GM12892 (cell line): ENCODE measurements around the gene ZNF70.

ENCODE experiments used
- POLR2AphosphoS5 ChIP-seq: IDR thresholded peaks from 2 replicates; pipeline ENCODE4 v1.6.1; 2011; ENCODE audit warnings: low read depth, low read length, control low read depth
- TAF1 ChIP-seq: IDR thresholded peaks from 2 replicates; pipeline ENCODE4 v1.6.1; 2011; ENCODE audit warnings: low read depth, mild to moderate bottlenecking, control low read depth, low read length, borderline replicate concordance

DNA sequence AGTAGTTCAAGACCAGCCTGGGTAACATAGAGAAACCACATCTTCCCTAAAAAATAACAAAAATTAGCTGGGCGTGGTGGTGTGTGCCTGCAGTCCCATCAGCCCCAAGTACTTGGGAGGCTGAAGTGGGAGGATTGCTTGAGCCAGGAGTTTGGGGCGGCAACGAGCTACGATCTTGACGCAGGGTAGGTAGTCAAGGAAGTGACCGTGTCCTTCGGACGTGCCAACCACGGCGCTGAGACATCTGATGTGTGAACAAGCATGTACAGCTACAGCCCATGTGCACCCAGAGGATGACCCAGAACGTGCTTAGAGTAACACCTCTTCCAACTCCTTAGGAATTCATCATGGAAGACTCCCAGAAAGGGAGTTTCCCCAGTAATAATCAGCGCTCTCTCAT, 38.7 kb downstream of the ZNF70 start:
- no peak for TF ChIP-seq POLR2AphosphoS5
- TF ChIP-seq TAF1 = no peak
